IMR-90 (cell line): ENCODE results near the gene KLF1. TPM values are rescaled to one million over a fixed set of nuclear protein-coding genes. Genes with fewer than 3 reads are reported as not detected.

ENCODE experiments used
- ATAC-seq: fragments of 200-7000 bp; cut with Tn5 transposase; 2 replicates; pipeline ENCODE4 v1.9.1; 2020; ENCODE audit warnings: low read depth, mild to moderate bottlenecking, moderate library complexity
- BruUV-seq: library from RNA; stranded (reverse); fragments of 400-500 nt; replicated peaks from 2 replicates; lab custom pipeline; 2021; lab: Mats Ljungman, UMichigan
- CTCF ChIA-PET: fragments of 300-600 bp; formaldehyde crosslinking; extraction: SDS; loops from one replicate; lab custom pipeline; 2021; ENCODE audit warnings: antibody characterized with exemption; lab: Yijun Ruan, JAX
- POLR2A ChIA-PET: fragments of 300-600 bp; sonication (Branson Sonifier 250); formaldehyde crosslinking; loops from one replicate; lab custom pipeline; 2022; ENCODE audit warnings: antibody characterized with exemption; ENCODE audit not compliant: unreplicated experiment; lab: Charles Lee
- DNase-seq: peaks from one replicate; pipeline ENCODE4 v3.0.0; 2013
- H2AFZ ChIP-seq: replicated peaks from 2 replicates; pipeline ENCODE3; 2013; ENCODE audit warnings: low read length, mild to moderate bottlenecking; ENCODE audit not compliant: poor library complexity
- H2AK5ac ChIP-seq: 2 replicates; pipeline ENCODE4 v1.6.1; 2013; ENCODE audit warnings: low read depth, low read length, inconsistent platforms
- H2AK9ac ChIP-seq: replicated peaks from 2 replicates; pipeline ENCODE3; 2013; ENCODE audit warnings: mild to moderate bottlenecking, low read depth, low read length, moderate library complexity; ENCODE audit not compliant: poor library complexity
- H2BK120ac ChIP-seq: 2 replicates; pipeline ENCODE4 v1.6.1; 2013; ENCODE audit warnings: low read depth, low read length, inconsistent platforms
- H2BK15ac ChIP-seq: 3 replicates; pipeline ENCODE4 v1.6.1; 2013; ENCODE audit warnings: low read depth, low read length, inconsistent platforms
- H2BK20ac ChIP-seq: 2 replicates; pipeline ENCODE4 v1.6.1; 2013; ENCODE audit warnings: low read depth, mild to moderate bottlenecking, inconsistent platforms, low read length, moderate library complexity
- H2BK5ac ChIP-seq: 2 replicates; pipeline ENCODE4 v1.6.1; 2013; ENCODE audit warnings: mild to moderate bottlenecking, low read depth, low read length, inconsistent platforms; ENCODE audit not compliant: poor library complexity, severe bottlenecking
- H3K14ac ChIP-seq: replicated peaks from 2 replicates; pipeline ENCODE4 v1.6.1; 2013; ENCODE audit warnings: low read depth, low read length, inconsistent platforms
- H3K18ac ChIP-seq: 2 replicates; pipeline ENCODE4 v1.6.1; 2013; ENCODE audit warnings: low read depth, low read length, control low read depth
- H3K23ac ChIP-seq: 2 replicates; pipeline ENCODE4 v1.6.1; 2013; ENCODE audit warnings: low read depth, low read length, inconsistent platforms
- H3K27ac ChIP-seq: 2 replicates; pipeline ENCODE4 v1.5.1; 2013; ENCODE audit warnings: mild to moderate bottlenecking, control low read depth, low read length; ENCODE audit not compliant: insufficient read depth
- H3K27me3 ChIP-seq: 2 replicates; pipeline ENCODE4 v1.6.1; 2013; ENCODE audit warnings: low read length; ENCODE audit not compliant: control insufficient read depth, insufficient read depth
- H3K36me3 ChIP-seq: 2 replicates; pipeline ENCODE4 v1.6.1; 2013; ENCODE audit warnings: low read length, mixed read lengths; ENCODE audit not compliant: control insufficient read depth, insufficient read depth
- H3K4ac ChIP-seq: 2 replicates; pipeline ENCODE4 v1.6.1; 2013; ENCODE audit warnings: low read depth, low read length, inconsistent platforms
- H3K4me1 ChIP-seq: 2 replicates; pipeline ENCODE4 v1.6.1; 2013; ENCODE audit warnings: low read length, mixed read lengths; ENCODE audit not compliant: control insufficient read depth, insufficient read depth
- H3K4me2 ChIP-seq: 2 replicates; pipeline ENCODE4 v1.6.1; 2013; ENCODE audit warnings: low read depth, mild to moderate bottlenecking, control low read depth, low read length, moderate library complexity
- H3K4me3 ChIP-seq: 2 replicates; pipeline ENCODE4 v1.5.1; 2013; ENCODE audit warnings: low read depth, mild to moderate bottlenecking, control low read depth, low read length, moderate library complexity; ENCODE audit not compliant: insufficient read depth
- H3K56ac ChIP-seq: 2 replicates; pipeline ENCODE4 v1.6.1; 2013; ENCODE audit warnings: low read length, inconsistent platforms; ENCODE audit not compliant: insufficient read depth; ENCODE audit errors: extremely low read depth
- H3K79me1 ChIP-seq, 2 experiments: 2 replicates each; pipeline ENCODE4 v1.6.1; 2013; ENCODE audit warnings: low read length in 2 of 2, inconsistent platforms in 1 of 2, low read depth in 1 of 2
- H3K9ac ChIP-seq: 2 replicates; pipeline ENCODE4 v1.6.1; 2013; ENCODE audit warnings: low read depth, low read length, control low read depth
- H3K9me1 ChIP-seq: 2 replicates; pipeline ENCODE4 v1.6.1; 2013; ENCODE audit warnings: low read length, inconsistent platforms; ENCODE audit not compliant: insufficient read depth
- H3K9me3 ChIP-seq: 2 replicates; pipeline ENCODE4 v1.6.1; 2013; ENCODE audit warnings: low read length; ENCODE audit not compliant: control insufficient read depth, insufficient read depth
- H4K20me1 ChIP-seq: 2 replicates; pipeline ENCODE4 v1.6.1; 2013; ENCODE audit warnings: low read length, inconsistent platforms; ENCODE audit not compliant: insufficient read depth
- H4K5ac ChIP-seq: 2 replicates; pipeline ENCODE4 v1.6.1; 2013; ENCODE audit warnings: mild to moderate bottlenecking, low read depth, low read length, control low read depth
- H4K8ac ChIP-seq, 2 experiments: 2 replicates each; pipeline ENCODE4 v1.6.1; 2013; ENCODE audit warnings: low read depth in 2 of 2, low read length in 2 of 2, control low read depth in 1 of 2, inconsistent platforms in 1 of 2
- H4K91ac ChIP-seq: 2 replicates; pipeline ENCODE4 v1.6.1; 2013; ENCODE audit warnings: low read depth, low read length, inconsistent platforms; ENCODE audit not compliant: insufficient read depth
- BHLHE40 ChIP-seq: fragments of 150-350 bp; IDR thresholded peaks from 2 replicates; pipeline ENCODE4 v1.6.1; 2016; ENCODE audit warnings: mild to moderate bottlenecking, low read depth, low read length
- FOS ChIP-seq: fragments of 150-350 bp; IDR thresholded peaks from 2 replicates; pipeline ENCODE4 v1.6.1; 2016; ENCODE audit warnings: low read depth, low read length
- RAD21 ChIP-seq: IDR thresholded peaks from 2 replicates; pipeline ENCODE4 v1.6.1; 2012; ENCODE audit warnings: low read length, improper control_type of control experiment
- WGBS, 2 experiments: methylation state at CpG; one replicate each; pipeline versions ENCODE4 v1.1.5 to v1.1.7; 2013; ENCODE audit warnings: missing lambda C conversion rate in 2 of 2; ENCODE audit not compliant: insufficient read length in 1 of 2; ENCODE audit errors: extremely low coverage in 2 of 2; 5-methylcytosine and 5-hydroxymethylcytosine counted together
- dilution Hi-C: fragments of 300-500 bp; cut with HindIII; formaldehyde crosslinking; loops from one replicate; pipeline ENCODE4 v1.14.3; 2018; ENCODE audit warnings: low sequenced_read_pairs; ENCODE audit not compliant: unreplicated experiment
- in situ Hi-C: fragments of 300-500 bp; cut with MboI; formaldehyde crosslinking; loops from 3 replicates; pipeline ENCODE4 v1.14.3; 2019; ENCODE audit warnings: low sequenced_read_pairs, inconsistent platforms, mixed read lengths
- intact Hi-C: fragments of 100-400 bp; cut with micrococcal nuclease; formaldehyde crosslinking; loops from 2 replicates; pipeline ENCODE4 v1.10.0; 2022
- polyA plus RNA-seq, 3 experiments: library from polyadenylated mRNA; depleted of rRNA; stranded (reverse); fragments of >200 nt; gene quantifications; 2 replicates each; pipeline ENCODE4 v1.2.3, GENCODE V29; 2012; ENCODE audit warnings: low replicate concordance in 1 of 3
- total RNA-seq: library from RNA; depleted of rRNA; stranded (reverse); fragments of >200 nt; gene quantifications from 2 replicates; pipeline ENCODE4 v1.2.3, GENCODE V29; 2012

Gene KLF1
- total and polyA plus RNA-seq, 2 of the 4 experiments (the other 2 are of a cell fraction): not detected

DNA sequence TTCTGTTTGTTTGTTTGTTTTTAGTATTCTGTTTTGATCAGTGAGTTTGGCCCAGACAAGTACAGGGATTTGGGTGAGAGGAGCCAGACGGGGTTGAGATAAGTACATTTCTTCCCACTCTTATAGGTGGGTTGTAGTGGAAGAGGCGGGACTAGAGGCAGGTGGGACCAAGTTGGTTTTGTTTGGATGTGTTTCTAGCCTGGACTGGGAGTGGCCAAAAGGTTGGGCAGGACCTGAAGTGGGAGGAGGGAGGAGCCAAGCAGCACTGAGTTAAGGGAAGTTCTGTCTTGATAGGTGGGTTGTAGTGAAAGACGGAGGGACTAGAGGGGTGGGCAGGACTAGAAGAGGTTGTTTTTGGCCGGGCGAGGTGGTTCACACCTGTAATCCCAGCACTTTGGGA lies 14.7 kb downstream of the KLF1 start:
- no peak overlapping the region for H3K4ac ChIP-seq
- in situ Hi-C loops (no loop called here), intact Hi-C loops (no loop called here), dilution Hi-C loops (no loop called here)
- H3K4me2 ChIP-seq: no peak overlapping the region
- H2BK120ac ChIP-seq: no peak overlapping the region
- ChIA-PET CTCF (no interaction called here), POLR2A (no interaction called here)
- H3K27ac ChIP-seq: no peak overlapping the region
- no peak overlapping the region for H2BK20ac ChIP-seq
- ATAC-seq (no peak), DNase-seq (no peak)
- no CpG with 5 or more reads among the region's 5 CpGs for WGBS, 2 experiments
- 0 out of 2 replicates have a peak, but pooled peaks cover 1% of the 10 kb centered on the region for H3K9me1 ChIP-seq
- H3K4me3 ChIP-seq: no peak overlapping the region
- H2AFZ ChIP-seq: no peak overlapping the region
- H2AK5ac ChIP-seq: no peak overlapping the region
- no peak overlapping the region for H2BK5ac ChIP-seq
- no peaks in the 10 kb centered on the region for H3K27me3 ChIP-seq
- H4K20me1 ChIP-seq: no peaks in the 10 kb centered on the region
- no TSS peak for BruUV-seq
- no peak overlapping the region for H4K8ac ChIP-seq
- H3K79me1 ChIP-seq: no peaks in the 10 kb centered on the region
- no peak overlapping the region for H3K23ac ChIP-seq
- H2BK15ac ChIP-seq: no peak overlapping the region
- no peak overlapping the region for H3K56ac ChIP-seq
- no peak overlapping the region for H3K14ac ChIP-seq
- H4K5ac ChIP-seq: no peak overlapping the region
- H3K9me3 ChIP-seq: no peaks in the 10 kb centered on the region
- no peak overlapping the region for H3K9ac ChIP-seq
- H3K4me1 ChIP-seq: no peaks in the 10 kb centered on the region
- no peak overlapping the region for H2AK9ac ChIP-seq
- TF ChIP-seq BHLHE40 (no peak), RAD21 (no peak), FOS (no peak)
- no peak overlapping the region for H3K18ac ChIP-seq
- H4K91ac ChIP-seq: no peak overlapping the region
- H3K36me3 ChIP-seq: peaks cover 7% of the 10 kb centered on the region; the same call in 1 of the 2 replicates
